ENCODE results near the gene GAPDHS.

DNA sequence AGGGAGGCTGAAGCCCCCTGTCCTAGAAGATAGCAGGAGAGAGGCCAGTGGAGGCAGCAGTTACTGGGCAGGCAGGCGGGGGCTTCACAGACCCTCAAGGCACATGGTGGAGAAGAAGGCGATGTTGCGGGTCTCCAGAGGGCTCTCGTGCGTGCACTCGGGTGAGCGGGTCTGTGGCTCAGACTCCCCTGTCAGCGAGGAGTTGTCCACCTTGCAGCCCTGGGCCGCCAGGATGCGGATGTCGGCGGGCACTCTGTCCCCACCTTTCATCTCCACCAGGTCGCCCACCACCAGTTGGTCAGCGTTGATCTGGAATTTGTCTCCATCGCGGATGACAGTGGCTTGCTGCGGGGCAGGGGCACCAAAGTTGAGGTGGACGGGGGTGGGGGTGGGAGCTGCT, 27.0 kb downstream of the GAPDHS start:
- TF ChIP-seq, protein P1, sequence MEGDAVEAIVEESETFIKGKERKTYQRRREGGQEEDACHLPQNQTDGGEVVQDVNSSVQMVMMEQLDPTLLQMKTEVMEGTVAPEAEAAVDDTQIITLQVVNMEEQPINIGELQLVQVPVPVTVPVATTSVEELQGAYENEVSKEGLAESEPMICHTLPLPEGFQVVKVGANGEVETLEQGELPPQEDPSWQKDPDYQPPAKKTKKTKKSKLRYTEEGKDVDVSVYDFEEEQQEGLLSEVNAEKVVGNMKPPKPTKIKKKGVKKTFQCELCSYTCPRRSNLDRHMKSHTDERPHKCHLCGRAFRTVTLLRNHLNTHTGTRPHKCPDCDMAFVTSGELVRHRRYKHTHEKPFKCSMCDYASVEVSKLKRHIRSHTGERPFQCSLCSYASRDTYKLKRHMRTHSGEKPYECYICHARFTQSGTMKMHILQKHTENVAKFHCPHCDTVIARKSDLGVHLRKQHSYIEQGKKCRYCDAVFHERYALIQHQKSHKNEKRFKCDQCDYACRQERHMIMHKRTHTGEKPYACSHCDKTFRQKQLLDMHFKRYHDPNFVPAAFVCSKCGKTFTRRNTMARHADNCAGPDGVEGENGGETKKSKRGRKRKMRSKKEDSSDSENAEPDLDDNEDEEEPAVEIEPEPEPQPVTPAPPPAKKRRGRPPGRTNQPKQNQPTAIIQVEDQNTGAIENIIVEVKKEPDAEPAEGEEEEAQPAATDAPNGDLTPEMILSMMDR (IDR thresholded peaks at IDR 0.05): no peak
- no peak for TF ChIP-seq POLR2A (IDR thresholded peaks at IDR 0.05)
